ENCODE measurements around the gene ZFP3.
"Not testable (repeated sequence)": the region's sequence is repeated elsewhere in the genome, so short reads cannot be mapped to it uniquely, and the experiment has no call there.

Gene ZFP3

DNA sequence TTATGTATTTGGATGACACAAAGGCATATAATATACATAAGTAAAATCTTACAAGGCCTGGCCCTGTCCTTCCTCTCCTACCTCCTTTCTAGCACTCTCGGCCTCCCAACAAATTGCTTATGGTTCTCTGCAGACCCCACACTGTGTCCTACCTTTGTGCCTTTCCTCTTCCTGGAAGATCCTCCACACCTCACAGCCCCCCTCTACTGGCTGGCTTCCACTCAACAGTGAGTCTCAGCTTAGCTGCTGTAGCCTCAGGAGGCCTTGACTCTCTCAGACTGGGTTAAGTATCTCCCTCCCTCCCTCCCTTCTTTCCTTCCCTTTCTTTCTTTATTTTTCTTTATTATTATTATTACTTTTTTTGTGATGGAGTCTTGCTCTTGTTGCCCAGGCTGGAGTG, 34.7 kb upstream of the ZFP3 start:
- Histone ChIP-seq H3K36me3 (ENCODE audit: control insufficient read depth, insufficient read depth, low read length) (no peaks in the 10 kb centered on the region), H3K4me3 (ENCODE audit: insufficient read depth, low read depth, low read length) (no peak overlapping the region), H3K27ac (ENCODE audit: insufficient read depth, low read depth, low read length, poor library complexity, severe bottlenecking) (no peak overlapping the region), H3K9me3 (ENCODE audit: control insufficient read depth, low read length) (no peaks in the 10 kb centered on the region), H3K27me3 (ENCODE audit: control insufficient read depth, insufficient read depth, low read length, poor library complexity, severe bottlenecking) (no peaks in the 10 kb centered on the region), H3K4me1 (ENCODE audit: control insufficient read depth, insufficient read depth, low read length) (no peaks in the 10 kb centered on the region)
- 83 to 89% methylated on average over 1 of the region's 1 CpG for WGBS, 2 experiments

GRCh38 chr17:5044630-5045029, 33.6 kb upstream of the ZFP3 start:
- 92% methylated on average over 5 of the region's 5 CpGs for WGBS, 2 experiments
- Histone ChIP-seq H3K36me3 (ENCODE audit: control insufficient read depth, insufficient read depth, low read length) (no peaks in the 10 kb centered on the region), H3K4me1 (ENCODE audit: control insufficient read depth, insufficient read depth, low read length) (no peaks in the 10 kb centered on the region), H3K27me3 (ENCODE audit: control insufficient read depth, insufficient read depth, low read length, poor library complexity, severe bottlenecking) (no peaks in the 10 kb centered on the region), H3K9me3 (ENCODE audit: control insufficient read depth, low read length) (no peaks in the 10 kb centered on the region), H3K4me3 (ENCODE audit: insufficient read depth, low read depth, low read length) (no peak overlapping the region), H3K27ac (ENCODE audit: insufficient read depth, low read depth, low read length, poor library complexity, severe bottlenecking) (no peak overlapping the region)

GRCh38 chr17:5045496-5045895, 32.8 kb upstream of the ZFP3 start:
- Histone ChIP-seq H3K4me3 (ENCODE audit: insufficient read depth, low read depth, low read length) (no peak overlapping the region), H3K27ac (ENCODE audit: insufficient read depth, low read depth, low read length, poor library complexity, severe bottlenecking) (no peak overlapping the region), H3K4me1 (ENCODE audit: control insufficient read depth, insufficient read depth, low read length) (no peaks in the 10 kb centered on the region), H3K36me3 (ENCODE audit: control insufficient read depth, insufficient read depth, low read length) (no peaks in the 10 kb centered on the region), H3K27me3 (ENCODE audit: control insufficient read depth, insufficient read depth, low read length, poor library complexity, severe bottlenecking) (no peaks in the 10 kb centered on the region), H3K9me3 (ENCODE audit: control insufficient read depth, low read length) (no peaks in the 10 kb centered on the region)
- 88 to 89% methylated on average over 5 to 6 of the region's 6 CpGs for WGBS, 2 experiments

DNA sequence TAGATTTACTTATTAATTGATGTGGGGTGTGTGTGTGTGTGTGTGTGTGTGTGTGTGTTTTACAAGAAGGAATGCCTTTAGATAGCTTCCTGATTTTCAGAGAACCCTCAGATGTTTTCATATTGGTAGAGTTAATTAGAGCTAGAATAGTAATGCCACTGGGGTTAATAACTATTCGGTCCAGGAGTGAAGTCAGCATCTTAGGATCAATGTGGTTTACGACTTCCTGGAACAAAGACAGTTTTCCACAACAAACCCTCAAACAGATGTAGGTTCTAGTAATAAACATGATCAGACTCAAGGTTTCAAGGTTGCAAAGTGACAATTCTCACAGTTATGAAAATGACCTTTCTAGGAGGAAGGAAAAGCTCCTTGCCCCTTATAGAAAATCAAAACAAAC, 30.8 kb upstream of the ZFP3 start:
- Histone ChIP-seq H3K27ac (ENCODE audit: insufficient read depth, low read depth, low read length, poor library complexity, severe bottlenecking) (no peak overlapping the region), H3K4me3 (ENCODE audit: insufficient read depth, low read depth, low read length) (no peak overlapping the region), H3K27me3 (ENCODE audit: control insufficient read depth, insufficient read depth, low read length, poor library complexity, severe bottlenecking) (no peaks in the 10 kb centered on the region), H3K4me1 (ENCODE audit: control insufficient read depth, insufficient read depth, low read length) (no peaks in the 10 kb centered on the region), H3K9me3 (ENCODE audit: control insufficient read depth, low read length) (no peaks in the 10 kb centered on the region), H3K36me3 (ENCODE audit: control insufficient read depth, insufficient read depth, low read length) (no peaks in the 10 kb centered on the region)
- WGBS, 2 experiments = 89 to 96% methylated on average over 2 of the region's 2 CpGs

DNA sequence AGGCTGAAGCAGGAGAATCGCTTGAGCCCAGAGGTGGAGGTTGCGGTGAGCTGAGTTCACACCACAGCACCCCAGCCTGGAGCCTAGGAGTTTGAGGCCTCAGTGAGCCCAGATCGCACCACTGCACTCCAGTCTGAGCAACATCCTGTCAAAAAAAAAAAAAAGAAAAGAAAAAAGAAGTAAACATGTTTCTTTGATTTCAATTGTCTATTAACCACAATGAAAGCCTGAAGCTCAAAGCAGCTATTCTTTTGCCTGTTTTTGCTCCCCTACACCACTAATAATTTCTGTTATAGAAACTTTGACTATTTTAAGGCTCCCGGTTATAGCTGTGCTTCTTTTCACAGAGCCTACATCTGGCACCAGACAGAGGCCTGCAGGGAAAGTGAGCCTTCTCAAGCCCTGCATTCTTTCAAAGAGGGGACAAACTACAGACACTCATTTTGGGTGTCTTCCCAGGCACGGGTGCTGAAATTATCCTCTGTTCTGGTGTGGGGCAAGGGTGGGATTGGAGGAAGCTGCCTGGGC, 28.9 kb upstream of the ZFP3 start:
- Histone ChIP-seq H3K9me3 (ENCODE audit: control insufficient read depth, low read length) (no peaks in the 10 kb centered on the region), H3K4me3 (ENCODE audit: insufficient read depth, low read depth, low read length) (no peak overlapping the region), H3K27ac (ENCODE audit: insufficient read depth, low read depth, low read length, poor library complexity, severe bottlenecking) (no peak overlapping the region), H3K27me3 (ENCODE audit: control insufficient read depth, insufficient read depth, low read length, poor library complexity, severe bottlenecking) (no peaks in the 10 kb centered on the region), H3K4me1 (ENCODE audit: control insufficient read depth, insufficient read depth, low read length) (no peaks in the 10 kb centered on the region), H3K36me3 (ENCODE audit: control insufficient read depth, insufficient read depth, low read length) (no peaks in the 10 kb centered on the region)
- WGBS, 2 experiments = 90 to 92% methylated on average over 5 of the region's 5 CpGs

DNA sequence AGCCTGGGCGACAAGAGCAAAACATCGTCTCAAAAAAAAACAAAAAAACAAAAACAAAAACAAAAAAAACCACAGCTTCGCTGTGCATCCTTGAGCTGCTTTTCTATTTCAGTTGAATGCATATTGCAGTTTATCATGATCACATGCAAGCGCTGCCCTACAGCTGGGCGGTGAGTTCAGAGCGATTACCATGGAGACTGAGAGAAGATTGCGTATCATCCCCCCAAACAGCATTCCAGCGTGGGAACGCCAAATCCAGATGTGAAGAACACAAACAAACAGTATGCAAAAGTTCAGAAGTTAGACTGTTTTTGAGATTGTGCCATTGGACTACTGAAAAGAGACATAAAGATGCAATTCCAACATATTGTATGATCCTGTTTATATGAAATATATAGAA, 28.0 kb upstream of the ZFP3 start:
- 75 to 80% methylated on average over 9 of the region's 9 CpGs for WGBS, 2 experiments
- H3K4me3 ChIP-seq (ENCODE audit: insufficient read depth, low read depth, low read length) = no peak overlapping the region
- H3K27ac ChIP-seq (ENCODE audit: insufficient read depth, low read depth, low read length, poor library complexity, severe bottlenecking) = no peak overlapping the region
- no peaks in the 10 kb centered on the region for H3K4me1 ChIP-seq (ENCODE audit: control insufficient read depth, insufficient read depth, low read length)
- H3K27me3 ChIP-seq (ENCODE audit: control insufficient read depth, insufficient read depth, low read length, poor library complexity, severe bottlenecking) = no peaks in the 10 kb centered on the region
- H3K9me3 ChIP-seq (ENCODE audit: control insufficient read depth, low read length) = no peaks in the 10 kb centered on the region
- no peaks in the 10 kb centered on the region for H3K36me3 ChIP-seq (ENCODE audit: control insufficient read depth, insufficient read depth, low read length)

DNA sequence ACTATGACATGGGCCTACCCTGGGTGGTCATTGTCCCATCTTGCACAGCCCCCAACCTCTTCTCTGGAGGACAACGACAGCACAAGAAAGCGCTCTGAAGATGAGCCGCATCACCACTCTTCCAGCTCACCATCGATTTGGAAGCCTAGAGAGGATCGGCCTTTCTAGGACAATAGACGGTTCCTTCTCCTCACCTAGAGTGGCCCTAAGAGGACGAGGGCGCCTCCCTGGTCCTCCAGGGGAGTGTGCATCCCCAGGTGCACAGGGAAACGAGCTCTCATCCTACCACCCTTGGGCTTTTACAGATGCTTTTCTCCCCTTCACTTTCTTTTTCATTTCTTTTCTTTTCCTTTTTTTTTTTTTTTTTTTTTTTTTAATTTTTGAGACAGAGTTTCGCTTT, 22.7 kb upstream of the ZFP3 start:
- 86 to 92% methylated on average over 10 of the region's 10 CpGs for WGBS, 2 experiments
- H3K36me3 ChIP-seq (ENCODE audit: control insufficient read depth, insufficient read depth, low read length) = no peaks in the 10 kb centered on the region
- no peak overlapping the region for H3K4me3 ChIP-seq (ENCODE audit: insufficient read depth, low read depth, low read length)
- no peaks in the 10 kb centered on the region for H3K27me3 ChIP-seq (ENCODE audit: control insufficient read depth, insufficient read depth, low read length, poor library complexity, severe bottlenecking)
- no peaks in the 10 kb centered on the region for H3K4me1 ChIP-seq (ENCODE audit: control insufficient read depth, insufficient read depth, low read length)
- H3K27ac ChIP-seq (ENCODE audit: insufficient read depth, low read depth, low read length, poor library complexity, severe bottlenecking) = no peak overlapping the region
- H3K9me3 ChIP-seq (ENCODE audit: control insufficient read depth, low read length) = no peaks in the 10 kb centered on the region

DNA sequence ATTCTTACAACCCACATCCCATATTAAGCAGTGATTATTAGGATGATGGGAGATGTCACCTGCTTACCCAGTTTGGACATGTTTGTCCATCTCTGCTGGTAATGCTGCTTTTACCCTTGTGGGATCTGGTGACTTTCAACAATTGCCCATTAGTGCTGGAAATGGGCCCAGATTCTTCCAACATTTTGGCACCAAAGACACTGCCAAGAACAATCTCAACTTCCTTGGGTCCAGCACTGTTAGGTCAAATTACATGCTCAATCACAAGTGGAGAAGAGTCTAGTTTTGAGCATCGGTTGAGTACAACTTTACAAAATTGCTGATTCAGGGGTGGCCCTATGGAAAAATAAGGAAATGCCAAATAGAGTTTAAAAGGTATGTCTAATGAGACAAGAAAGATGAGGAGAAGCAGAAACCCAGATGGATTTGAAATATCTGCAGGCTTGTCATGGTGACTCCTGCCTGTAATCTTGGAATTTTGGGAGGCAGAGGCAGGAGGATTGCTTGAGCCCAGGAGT, 13.0 kb upstream of the ZFP3 start:
- H3K9me3 ChIP-seq (ENCODE audit: control insufficient read depth, low read length) = no peaks in the 10 kb centered on the region
- H3K4me1 ChIP-seq (ENCODE audit: control insufficient read depth, insufficient read depth, low read length) = no peaks in the 10 kb centered on the region
- no peaks in the 10 kb centered on the region for H3K27me3 ChIP-seq (ENCODE audit: control insufficient read depth, insufficient read depth, low read length, poor library complexity, severe bottlenecking)
- H3K4me3 ChIP-seq (ENCODE audit: insufficient read depth, low read depth, low read length) = no peak overlapping the region
- H3K36me3 ChIP-seq (ENCODE audit: control insufficient read depth, insufficient read depth, low read length) = no peaks in the 10 kb centered on the region
- H3K27ac ChIP-seq (ENCODE audit: insufficient read depth, low read depth, low read length, poor library complexity, severe bottlenecking) = no peak overlapping the region
- WGBS, 2 experiments = 95 to 97% methylated on average over 1 of the region's 1 CpG

GRCh38 chr17:5068236-5068635, 10.0 kb upstream of the ZFP3 start:
- WGBS, 2 experiments = 96 to 97% methylated on average over 3 of the region's 3 CpGs
- no peaks in the 10 kb centered on the region for H3K36me3 ChIP-seq (ENCODE audit: control insufficient read depth, insufficient read depth, low read length)
- no peak overlapping the region for H3K27ac ChIP-seq (ENCODE audit: insufficient read depth, low read depth, low read length, poor library complexity, severe bottlenecking)
- H3K27me3 ChIP-seq (ENCODE audit: control insufficient read depth, insufficient read depth, low read length, poor library complexity, severe bottlenecking) = no peaks in the 10 kb centered on the region
- no peaks in the 10 kb centered on the region for H3K4me1 ChIP-seq (ENCODE audit: control insufficient read depth, insufficient read depth, low read length)
- no peak overlapping the region for H3K4me3 ChIP-seq (ENCODE audit: insufficient read depth, low read depth, low read length)
- no peaks in the 10 kb centered on the region for H3K9me3 ChIP-seq (ENCODE audit: control insufficient read depth, low read length)

- no peaks in the 10 kb centered on the region for H3K36me3 ChIP-seq (ENCODE audit: control insufficient read depth, insufficient read depth, low read length)
- no peak overlapping the region for H3K27ac ChIP-seq (ENCODE audit: insufficient read depth, low read depth, low read length, poor library complexity, severe bottlenecking)
- no peaks in the 10 kb centered on the region for H3K9me3 ChIP-seq (ENCODE audit: control insufficient read depth, low read length)
- H3K4me1 ChIP-seq (ENCODE audit: control insufficient read depth, insufficient read depth, low read length) = no peaks in the 10 kb centered on the region
- WGBS, 2 experiments = 94% methylated on average over 4 of the region's 4 CpGs
- H3K27me3 ChIP-seq (ENCODE audit: control insufficient read depth, insufficient read depth, low read length, poor library complexity, severe bottlenecking) = no peaks in the 10 kb centered on the region
- H3K4me3 ChIP-seq (ENCODE audit: insufficient read depth, low read depth, low read length) = no peak overlapping the region
Observed at GRCh38 chr17:5069724-5070123, 8.5 kb upstream of the ZFP3 start.

DNA sequence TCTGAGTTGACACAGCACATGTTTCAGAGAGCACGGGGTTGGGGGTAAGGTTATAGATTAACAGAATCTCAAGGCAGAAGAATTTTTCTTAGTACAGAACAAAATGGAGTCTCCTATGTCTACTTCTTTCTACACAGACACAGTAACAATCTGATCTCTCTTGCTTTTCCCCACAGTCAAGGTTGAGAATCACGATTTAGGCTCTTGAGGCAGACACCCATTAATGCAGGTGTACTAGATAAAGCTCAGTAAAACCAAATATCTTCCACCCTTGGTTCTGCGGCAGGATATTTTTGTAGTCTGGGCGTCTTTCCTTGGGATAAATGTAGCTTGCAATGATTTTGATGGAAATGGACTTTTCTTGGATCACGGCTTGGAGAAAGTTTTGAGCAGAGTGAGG, 2.8 kb upstream of the ZFP3 start:
- H3K36me3 ChIP-seq (ENCODE audit: control insufficient read depth, insufficient read depth, low read length); H3K27ac ChIP-seq (ENCODE audit: insufficient read depth, low read depth, low read length, poor library complexity, severe bottlenecking); H3K9me3 ChIP-seq (ENCODE audit: control insufficient read depth, low read length); H3K27me3 ChIP-seq (ENCODE audit: control insufficient read depth, insufficient read depth, low read length, poor library complexity, severe bottlenecking); H3K4me3 ChIP-seq (ENCODE audit: insufficient read depth, low read depth, low read length); H3K4me1 ChIP-seq (ENCODE audit: control insufficient read depth, insufficient read depth, low read length): not testable (repeated sequence)
- 91 to 96% methylated on average over 4 of the region's 5 CpGs for WGBS, 2 experiments

Measured in ectodermal cell (in vitro differentiated cells).